NOMO-1 (cell line): ENCODE data around the gene ETV1.

Experiments
- DNase-seq, 2 experiments: peaks; one replicate each; lab custom pipeline; 2025; ENCODE audit not compliant: unreplicated experiment in 2 of 2; lab: John Stamatoyannopoulos, UW

ETV1 gene

GRCh38 chr7:13988065-13988464 lies 1.4 kb downstream of the ETV1 start:
- no peak for DNase-seq

- no peak for DNase-seq
Measured at GRCh38 chr7:13987395-13987794, 2.1 kb downstream of the ETV1 start.

DNA sequence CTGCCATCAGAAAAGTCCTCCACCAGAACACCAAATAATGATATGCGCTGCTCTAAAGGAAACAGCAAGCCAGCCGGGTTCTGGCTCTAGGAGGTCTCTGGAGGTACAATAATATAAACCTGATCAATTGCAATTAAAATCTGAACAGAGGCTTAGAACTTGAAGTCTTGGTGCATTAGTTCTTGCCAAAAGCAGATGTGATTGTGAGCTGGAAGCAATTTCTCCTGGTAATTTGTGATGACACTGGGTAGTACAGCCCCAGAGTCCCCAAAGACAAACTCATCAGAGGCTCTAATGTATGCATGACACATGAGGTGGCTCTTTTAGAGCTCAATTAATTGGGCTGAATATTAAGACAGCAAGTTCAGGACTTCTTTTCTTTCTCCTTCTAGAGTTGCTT lies 3.3 kb downstream of the ETV1 start:
- DNase-seq = no peak

- DNase-seq = no peak
Measured at GRCh38 chr7:13984831-13985685, 4.4 kb downstream of the ETV1 start.

- no peak for DNase-seq
Measured at GRCh38 chr7:13984061-13984460, 5.4 kb downstream of the ETV1 start.

DNA sequence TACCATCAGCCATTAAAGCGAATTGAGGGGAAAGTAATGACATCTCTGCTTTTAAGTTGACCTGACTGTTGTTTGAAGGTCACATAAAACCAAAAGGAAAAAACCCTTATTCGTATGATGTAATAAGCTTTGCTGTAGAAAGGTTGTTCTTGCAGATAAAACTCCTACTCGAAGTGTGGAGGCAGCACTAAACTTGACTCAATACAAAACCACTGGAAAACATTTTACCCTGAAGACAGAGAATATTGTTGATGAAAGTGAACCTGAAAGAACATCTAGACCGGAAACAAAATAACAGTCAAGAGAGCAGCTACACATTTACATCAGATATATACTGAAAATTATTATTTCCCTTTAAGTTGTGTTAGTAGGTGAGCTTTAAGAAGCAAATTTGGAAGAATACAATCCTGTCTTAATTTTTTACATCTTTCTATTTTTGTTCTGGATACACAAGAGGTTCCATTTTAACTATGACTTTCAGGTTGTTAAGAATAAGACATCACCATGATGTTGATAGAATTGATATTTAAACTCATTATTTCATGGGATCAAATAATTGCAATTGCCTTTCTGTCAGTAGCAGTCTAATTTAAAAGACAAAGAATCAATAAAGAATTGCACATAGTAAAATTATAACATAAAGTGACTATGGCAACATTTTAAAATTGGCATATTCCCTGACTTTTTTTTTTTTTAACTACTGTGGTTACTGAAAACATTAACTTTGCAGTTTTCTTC lies 6.4 kb downstream of the ETV1 start:
- no peak for DNase-seq

DNA sequence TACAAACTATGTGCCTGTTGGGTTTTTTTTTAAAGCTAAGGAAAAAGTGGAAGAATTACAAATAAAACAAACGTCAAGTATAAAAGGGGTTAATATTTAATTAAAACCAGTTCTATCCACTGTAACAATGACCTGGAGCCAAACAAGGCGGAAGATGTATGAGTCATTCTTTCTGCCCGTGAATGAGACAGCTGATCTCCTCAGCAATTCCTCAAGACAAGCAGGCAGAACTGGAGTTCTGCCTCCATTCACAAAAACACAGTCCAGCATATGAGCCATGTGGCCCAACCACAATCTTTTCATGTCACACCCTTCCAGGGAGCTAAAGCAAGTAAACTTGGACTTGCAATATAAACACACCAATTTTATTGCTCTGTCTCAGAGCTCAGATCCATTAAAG lies 8.4 kb downstream of the ETV1 start:
- DNase-seq = no peak

DNA sequence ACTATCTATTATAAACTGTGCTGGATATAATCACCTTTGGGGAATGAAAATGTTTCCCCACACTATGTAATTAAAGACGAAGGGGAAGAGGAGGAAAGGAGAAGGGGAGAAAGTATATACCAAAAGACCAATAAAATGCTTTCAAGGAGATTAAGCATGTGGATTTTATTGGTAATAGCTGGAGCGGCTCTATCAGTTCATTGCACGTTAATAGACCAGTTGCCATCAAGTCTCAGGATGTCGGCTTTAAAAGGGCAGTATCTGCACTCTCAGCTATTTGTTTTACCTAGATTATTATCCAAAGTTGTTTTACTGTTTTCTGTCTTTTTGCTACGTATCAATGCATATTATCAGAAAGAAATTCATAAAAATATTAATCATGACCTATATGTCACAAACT lies 9.0 kb downstream of the ETV1 start:
- no peak for DNase-seq

- DNase-seq = no peak
Measured at GRCh38 chr7:13979671-13980435, 9.6 kb downstream of the ETV1 start.

DNA sequence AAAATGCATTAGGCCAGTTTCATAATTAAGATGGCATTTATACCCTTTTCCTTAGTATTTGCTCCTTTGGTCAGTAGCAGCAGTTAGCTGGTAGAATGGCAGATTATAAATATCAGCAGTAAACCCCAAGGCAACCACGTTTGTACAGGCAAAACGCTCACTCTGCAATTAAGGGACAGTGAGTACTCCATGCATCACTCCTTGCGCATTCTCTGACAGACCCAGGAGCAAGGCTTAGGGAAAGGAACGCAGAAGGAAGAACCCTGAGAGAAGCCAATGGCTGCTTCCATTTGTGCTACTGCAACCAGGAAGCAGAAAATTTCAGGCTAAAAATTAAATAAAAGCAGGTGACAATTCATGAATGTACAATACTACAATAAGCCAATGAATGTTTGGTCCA lies 12.9 kb downstream of the ETV1 start:
- no peak for DNase-seq

DNA sequence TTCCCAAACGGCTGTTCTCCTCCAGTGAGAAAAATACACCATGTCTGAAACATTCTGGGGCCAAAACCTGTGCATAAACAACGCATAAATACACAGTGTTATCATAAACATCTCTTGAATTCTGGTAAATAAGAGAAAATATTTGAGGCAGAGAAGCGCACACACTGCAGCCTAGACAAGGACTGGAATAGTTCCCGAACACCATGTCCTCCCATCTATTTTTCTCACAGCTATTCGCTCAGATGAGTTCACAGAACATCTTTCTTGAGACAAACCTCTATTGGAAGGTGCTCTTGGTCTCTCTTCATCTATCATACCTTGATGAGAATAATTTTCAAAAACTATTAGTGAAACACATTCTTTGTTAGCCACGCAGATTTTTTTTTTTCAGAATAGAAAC lies 24.4 kb downstream of the ETV1 start:
- DNase-seq = no peak

GRCh38 chr7:13963925-13964324 lies 25.5 kb downstream of the ETV1 start:
- no peak for DNase-seq

DNA sequence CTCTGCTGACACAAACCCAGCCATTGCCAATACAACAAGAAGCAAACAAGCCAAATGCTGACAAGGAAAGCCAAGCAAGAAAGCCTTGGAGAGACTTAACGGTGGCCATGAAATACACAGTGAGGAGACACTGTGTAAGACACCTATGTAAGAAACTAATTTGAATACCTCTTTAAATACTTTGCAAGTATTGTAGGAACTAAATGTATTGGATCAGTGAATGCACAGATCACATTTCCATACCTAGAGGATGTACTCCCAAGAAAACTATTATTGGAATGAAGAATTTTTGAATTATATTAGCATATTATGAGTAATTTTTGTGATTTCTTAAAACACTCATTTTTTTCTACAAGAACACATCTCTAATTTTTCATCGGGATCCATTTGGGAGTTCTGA lies 34.0 kb downstream of the ETV1 start:
- no peak for DNase-seq

- DNase-seq = no peak
Measured at GRCh38 chr7:13953368-13953767, 36.1 kb downstream of the ETV1 start.

DNA sequence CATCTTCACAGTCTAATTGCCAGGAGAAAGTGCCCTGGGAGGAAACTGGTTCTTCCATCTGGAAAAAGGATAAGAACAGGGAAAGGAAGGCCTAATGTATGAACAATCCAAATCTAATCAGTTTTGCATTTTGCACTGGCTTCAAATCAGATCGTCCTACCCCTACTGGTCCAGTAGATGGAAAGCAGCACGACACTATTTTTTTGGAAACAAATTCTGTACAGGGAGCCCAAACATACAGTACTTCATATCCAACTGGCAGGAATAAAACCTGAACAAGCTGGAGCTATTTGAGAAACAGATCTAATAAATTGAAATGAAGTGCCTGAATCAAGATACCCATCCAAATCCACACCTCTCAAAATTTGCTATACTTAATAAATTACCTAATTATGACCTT lies 36.5 kb downstream of the ETV1 start:
- DNase-seq = no peak

- no peak for DNase-seq
Measured at GRCh38 chr7:13949939-13950338, 39.5 kb downstream of the ETV1 start.

DNA sequence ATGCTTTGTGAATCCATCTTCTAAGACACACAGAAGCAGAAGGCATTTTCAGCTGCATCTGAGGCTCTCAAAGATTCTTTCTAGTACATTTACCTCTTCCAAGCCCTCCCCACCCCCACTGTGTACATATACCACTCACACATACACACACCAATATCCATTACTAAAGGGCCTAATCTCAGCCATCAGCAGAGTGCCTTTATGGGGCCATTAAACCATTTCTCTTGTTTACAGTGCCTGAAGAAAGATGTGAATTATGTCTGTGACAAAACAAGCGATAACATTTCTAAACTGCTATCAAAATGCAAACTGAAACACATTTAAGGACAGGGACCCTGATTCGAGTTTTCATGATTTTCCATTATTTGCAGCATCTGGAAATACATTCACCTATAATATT lies 40.0 kb downstream of the ETV1 start:
- DNase-seq = no peak

DNA sequence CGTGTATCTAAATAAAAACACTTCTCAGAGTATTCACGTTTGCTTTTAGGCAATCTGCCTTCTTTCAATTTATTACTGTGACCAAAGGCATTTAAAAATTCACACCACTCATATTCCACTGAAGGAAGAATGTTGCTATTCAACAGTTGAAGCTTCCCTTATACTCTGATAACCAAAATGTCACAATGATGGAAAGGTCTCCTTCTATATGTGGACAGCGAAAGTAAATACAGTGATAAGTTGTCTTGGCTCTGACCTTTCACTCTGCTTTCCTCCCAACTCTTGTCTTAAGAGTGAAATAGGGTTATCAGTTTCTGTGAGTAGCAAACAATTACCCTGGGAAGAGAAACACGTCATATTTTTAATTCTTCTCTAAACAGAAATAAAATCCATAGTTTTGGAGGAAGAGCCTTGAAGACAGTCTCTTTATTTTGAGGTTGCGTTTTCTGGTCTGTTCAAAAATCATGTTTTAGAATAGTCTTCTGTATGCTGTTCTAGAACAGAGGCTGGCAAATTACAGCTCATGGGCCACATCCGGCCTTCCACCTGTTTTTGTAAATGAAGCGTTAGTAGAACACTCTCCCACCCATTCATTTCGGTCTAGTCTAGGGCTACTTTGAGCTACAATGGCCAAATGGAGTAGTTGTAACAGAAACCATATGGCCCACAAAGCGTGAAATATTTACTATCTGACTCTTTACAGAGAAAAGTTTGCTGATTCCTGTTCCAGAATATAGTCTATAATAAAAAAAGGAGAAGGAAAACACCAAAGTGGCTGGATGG lies 41.3 kb downstream of the ETV1 start:
- no peak for DNase-seq

GRCh38 chr7:13947535-13947934 lies 41.9 kb downstream of the ETV1 start:
- no peak for DNase-seq

DNA sequence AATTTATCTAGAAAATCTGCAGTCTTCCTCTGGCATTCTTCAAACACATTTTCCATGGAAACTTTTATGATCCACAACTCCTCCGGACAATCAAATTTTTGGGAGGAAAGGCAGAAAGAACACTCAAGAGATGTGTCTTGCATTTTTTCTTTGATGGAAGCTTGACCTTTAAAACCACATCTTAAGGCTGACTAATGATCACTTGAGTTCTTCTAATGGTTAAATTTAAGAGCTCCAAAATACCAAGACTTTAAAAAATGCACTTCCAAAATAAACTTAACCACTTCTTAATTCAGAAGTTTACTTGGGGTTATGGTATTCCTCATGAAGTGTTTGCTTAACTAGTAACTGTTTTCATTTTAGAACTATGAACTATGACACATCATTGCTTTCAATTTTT lies 43.3 kb downstream of the ETV1 start:
- no peak for DNase-seq

DNA sequence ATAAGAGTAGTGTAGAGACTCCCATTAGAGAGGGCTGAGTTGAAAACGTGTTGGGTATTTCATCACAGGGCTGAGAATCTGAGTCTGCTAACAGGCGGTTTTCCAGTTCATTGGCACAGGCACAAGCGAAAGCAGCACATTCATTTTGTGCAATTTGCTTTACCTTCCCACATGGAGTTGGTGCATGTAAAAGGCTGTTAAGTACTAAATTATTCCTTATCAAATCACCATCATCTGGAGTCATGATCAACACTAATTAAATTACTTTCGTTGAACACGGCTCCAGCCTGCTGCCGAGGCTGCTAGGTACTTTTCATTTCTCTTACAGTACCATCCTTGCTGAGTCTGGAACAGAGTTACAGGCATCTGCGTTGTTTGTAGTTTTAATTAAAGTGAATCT lies 43.8 kb downstream of the ETV1 start:
- DNase-seq = no peak
